Ascending aorta (tissue), 2 donors: Measurements from ENCODE around the gene DUSP1. TPM values are rescaled to one million over a fixed set of nuclear protein-coding genes. Genes with fewer than 3 reads are reported as not detected.
A peak's percentile ranks its signal among the peaks of the same experiment; 100 is the strongest.

Source experiments
- DNase-seq, 2 donors: peaks; one replicate each; pipeline ENCODE4 v3.0.0-alpha.2; 2019; ENCODE audit warnings: low spot score in 2 of 2
- H3K27ac ChIP-seq, 2 donors: fragments of 200-600 bp; sonication (generic); one replicate each; pipeline ENCODE4 v1.5.1; 2016 to 2017; ENCODE audit warnings: mild to moderate bottlenecking in 1 of 2
- H3K27me3 ChIP-seq: fragments of 200-600 bp; sonication (generic); one replicate; pipeline ENCODE4 v1.5.1; 2017
- H3K36me3 ChIP-seq, 2 donors: fragments of 200-600 bp; sonication (generic); one replicate each; pipeline ENCODE4 v1.5.1; 2016
- H3K4me1 ChIP-seq, 2 donors: fragments of 200-600 bp; sonication (generic); one replicate each; pipeline ENCODE4 v1.5.1; 2016 to 2017; ENCODE audit warnings: mild to moderate bottlenecking in 1 of 2
- H3K4me3 ChIP-seq, 2 donors: fragments of 200-600 bp; sonication (generic); one replicate each; pipeline ENCODE4 v1.5.1; 2016 to 2017; ENCODE audit warnings: mild to moderate bottlenecking in 1 of 2
- H3K9me3 ChIP-seq, 2 donors: fragments of 200-600 bp; sonication (generic); one replicate each; pipeline ENCODE4 v1.5.1; 2016
- CTCF ChIP-seq, 3 experiments: fragments of 200-600 bp in 2 of 3; fragments of 450-650 bp in 1 of 3; sonication (generic) in 2 of 3; IDR thresholded peaks; one replicate each; pipeline ENCODE4 v1.5.1; 2016 to 2019; ENCODE audit warnings: antibody characterized with exemption in 3 of 3, mild to moderate bottlenecking in 1 of 3, moderate library complexity in 1 of 3
- intact Hi-C: fragments of 100-400 bp; cut with DNase I; formaldehyde crosslinking; loops from one replicate; pipeline ENCODE4 v1.15.1; 2023
- total RNA-seq: library from RNA; depleted of rRNA; stranded (reverse); fragments of >200 nt; gene quantifications from one replicate; pipeline ENCODE4 v1.1.0, GENCODE V29; 2016

DUSP1 gene
- total RNA-seq, 1 donor from 2014 or later = 3,919 TPM

DNA sequence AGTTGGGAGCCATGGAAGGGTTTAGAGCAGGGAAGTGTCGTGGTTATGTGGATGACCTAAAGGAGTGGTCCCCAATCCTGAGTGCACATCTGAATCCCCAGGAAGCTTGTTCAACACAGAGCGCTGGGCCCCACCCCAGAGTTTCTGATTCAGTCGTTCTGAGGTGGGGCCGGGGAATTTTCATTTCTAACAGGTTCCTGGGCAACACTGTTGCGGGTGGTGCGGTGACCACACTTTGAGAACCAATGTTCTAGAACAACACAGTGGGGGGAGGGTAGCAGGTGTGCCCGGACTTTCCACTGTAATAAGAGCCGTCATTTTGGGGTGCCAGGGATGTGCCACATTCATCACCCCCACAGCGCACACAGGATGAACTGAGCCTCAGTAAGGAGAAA, 39.3 kb downstream of the DUSP1 start:
- H3K9me3 ChIP-seq = no peaks in the 10 kb centered on the region
- H3K27ac ChIP-seq = peak overlapping the region; percentile 96 to 97
- intact Hi-C loops = loop anchor here (2.0 to 5.0 kb wide), 3 partner anchors 13 to 141 kb away; no protein-coding TSS in a partner anchor
- H3K36me3 ChIP-seq = no peaks in the 10 kb centered on the region
- no peak for DNase-seq
- no peak overlapping the region for H3K4me3 ChIP-seq
- peaks cover 23 to 37% of the 10 kb centered on the region in 2 donors for H3K4me1 ChIP-seq
- no peaks in the 10 kb centered on the region for H3K27me3 ChIP-seq
- no peak for TF ChIP-seq CTCF (IDR thresholded peaks at IDR 0.05)

- Histone ChIP-seq H3K27ac (peak overlapping the region; percentile 96 to 97), H3K4me3 (no peak overlapping the region), H3K27me3 (no peaks in the 10 kb centered on the region), H3K4me1 (peaks cover 23 to 37% of the 10 kb centered on the region in 2 donors), H3K9me3 (no peaks in the 10 kb centered on the region), H3K36me3 (no peaks in the 10 kb centered on the region)
- TF ChIP-seq CTCF (IDR thresholded peaks at IDR 0.05) = no peak
- DNase-seq = no peak
- intact Hi-C loops = loop anchor here (5.0 kb wide), 2 partner anchors 66 to 141 kb away; no protein-coding TSS in a partner anchor
Measured at GRCh38 chr5:172730981-172731679, 39.9 kb downstream of the DUSP1 start.

DNA sequence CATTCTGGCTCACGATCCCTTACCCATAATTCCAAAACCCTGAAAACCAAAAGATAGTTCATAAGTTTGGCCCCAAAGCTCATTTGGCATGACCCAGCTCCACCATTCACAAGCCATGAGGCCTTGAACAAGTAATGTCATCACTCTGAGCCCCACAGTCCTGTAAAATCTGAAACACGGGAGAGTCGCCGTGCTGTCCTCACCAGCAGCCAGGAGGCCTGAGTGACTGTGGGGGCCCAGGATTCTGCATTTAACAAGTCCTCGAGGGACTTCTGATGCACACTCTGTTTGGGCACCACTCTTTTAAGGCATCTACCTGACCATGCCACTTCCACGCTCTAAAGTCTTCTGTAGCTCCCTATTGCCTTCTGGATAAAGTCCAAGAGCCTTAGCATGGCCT, 40.8 kb downstream of the DUSP1 start:
- Histone ChIP-seq H3K9me3 (no peaks in the 10 kb centered on the region), H3K36me3 (no peaks in the 10 kb centered on the region), H3K4me1 (peaks cover 23 to 36% of the 10 kb centered on the region in 2 donors), H3K27me3 (no peaks in the 10 kb centered on the region), H3K4me3 (no peak overlapping the region), H3K27ac (peak overlapping the region in 1 of 2 donors; percentile 97)
- TF ChIP-seq CTCF (IDR thresholded peaks at IDR 0.05) = no peak
- intact Hi-C loops = loop anchor here (5.0 kb wide), 2 partner anchors 67 to 142 kb away; no protein-coding TSS in a partner anchor
- no peak for DNase-seq

DNA sequence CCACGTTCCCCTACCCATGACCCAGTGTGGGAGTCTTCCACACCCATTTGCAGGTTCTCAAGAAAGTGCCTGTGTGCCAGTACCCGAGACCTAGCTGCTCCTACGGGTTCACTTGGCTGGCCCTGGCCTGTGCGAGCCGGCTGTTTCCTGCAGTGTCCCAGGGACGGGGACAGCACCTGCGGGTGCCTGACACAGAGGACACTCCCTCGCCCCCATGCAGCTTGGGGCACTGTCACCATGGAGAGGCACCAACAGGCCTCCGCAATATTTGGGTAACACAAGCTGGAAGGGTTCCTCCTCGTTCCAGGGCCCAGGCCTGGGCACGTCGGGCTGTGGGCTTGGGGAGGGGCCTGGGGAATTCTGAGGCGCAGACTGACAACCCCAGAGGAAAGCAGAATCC, 41.4 kb downstream of the DUSP1 start:
- Histone ChIP-seq H3K27me3 (no peaks in the 10 kb centered on the region), H3K36me3 (no peaks in the 10 kb centered on the region), H3K9me3 (no peaks in the 10 kb centered on the region), H3K27ac (no peak overlapping the region), H3K4me1 (peaks cover 23 to 33% of the 10 kb centered on the region in 2 donors), H3K4me3 (no peak overlapping the region)
- intact Hi-C loops = no loop called here
- TF ChIP-seq CTCF (IDR thresholded peaks at IDR 0.05) = no peak
- no peak for DNase-seq

DNA sequence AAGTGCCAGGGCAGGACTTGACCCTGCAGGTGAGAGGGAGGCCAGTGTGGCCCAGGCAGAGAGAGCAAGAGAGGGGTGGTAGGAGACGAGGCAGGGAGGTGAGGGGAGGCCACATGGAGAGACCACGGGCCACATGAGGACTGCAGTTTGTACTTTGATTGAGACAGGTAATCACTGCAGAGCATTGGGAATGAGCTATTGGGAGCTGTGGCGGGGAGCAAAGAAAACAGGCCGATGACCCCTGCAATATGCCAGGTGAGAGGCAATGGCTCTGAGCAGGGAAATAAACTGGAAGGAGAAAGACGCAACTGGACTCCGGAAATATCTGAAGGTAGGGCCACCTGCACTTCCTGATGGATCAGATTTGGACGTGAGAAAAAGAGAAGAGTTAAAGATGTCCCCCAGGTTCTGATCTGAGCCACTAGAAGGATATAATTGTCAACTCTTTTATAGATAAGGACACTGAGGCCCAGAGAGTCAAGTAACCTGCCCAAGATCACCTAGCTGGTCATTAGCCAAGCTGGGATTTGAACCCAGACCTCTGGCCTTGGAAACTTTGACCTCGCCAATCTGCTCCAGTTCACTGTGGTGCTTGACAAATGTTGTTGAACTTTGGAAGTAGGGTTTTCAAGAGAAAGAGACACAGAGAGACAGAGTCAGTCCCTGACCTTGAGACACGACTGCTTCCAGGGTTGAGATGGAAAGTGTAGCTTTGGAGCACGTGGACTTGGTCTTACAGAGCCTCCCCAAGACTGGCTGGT, 42.3 kb downstream of the DUSP1 start:
- no peak for TF ChIP-seq CTCF (IDR thresholded peaks at IDR 0.05)
- H3K27me3 ChIP-seq = no peaks in the 10 kb centered on the region

More for the DNA sequence above, 42.3 kb downstream of the DUSP1 start:
- no peak overlapping the region for H3K27ac ChIP-seq
- H3K36me3 ChIP-seq = no peaks in the 10 kb centered on the region
- no peaks in the 10 kb centered on the region for H3K9me3 ChIP-seq
- no peak for DNase-seq
- peaks cover 16 to 24% of the 10 kb centered on the region in 2 donors for H3K4me1 ChIP-seq
- intact Hi-C loops = no loop called here
- H3K4me3 ChIP-seq = no peak overlapping the region
